ENCODE measurements around the gene MARK3.

The MARK3 gene

GRCh38 chr14:103548463-103549351 lies 163.5 kb downstream of the MARK3 start:
- Histone ChIP-seq H3K4me1 (peaks cover 99% of the 10 kb centered on the region), H3K4me2 (peak overlapping the region; percentile 91), H4K20me1 (peaks cover 26% of the 10 kb centered on the region), H3K27me3 (no peaks in the 10 kb centered on the region), H3K9me3 (no peaks in the 10 kb centered on the region), H3K9ac (no peak overlapping the region), H3K27ac (peak overlapping the region; percentile 90), H3K4me3 (no peak overlapping the region; the same call in 1 of the 2 replicates), H3K36me3 (no peaks in the 10 kb centered on the region)
- TF ChIP-seq Cebpa-rat (IDR thresholded peaks at IDR 0.05): no peak

GRCh38 chr14:103549361-103550311 lies 164.4 kb downstream of the MARK3 start:
- peak overlapping the region; percentile 51 for H3K4me3 ChIP-seq
- TF ChIP-seq Cebpa-rat (IDR thresholded peaks at IDR 0.05): no peak
- peak overlapping the region; percentile 91 for H3K4me2 ChIP-seq
- no peaks in the 10 kb centered on the region for H3K27me3 ChIP-seq
- H3K9ac ChIP-seq: peak overlapping the region; percentile 73
- H3K36me3 ChIP-seq: peaks cover 3% of the 10 kb centered on the region; the same call in 1 of the 2 replicates
- H3K9me3 ChIP-seq: no peaks in the 10 kb centered on the region
- H3K27ac ChIP-seq: peak overlapping the region; percentile 90
- peaks cover 26% of the 10 kb centered on the region for H4K20me1 ChIP-seq
- H3K4me1 ChIP-seq: peaks cover 92% of the 10 kb centered on the region

DNA sequence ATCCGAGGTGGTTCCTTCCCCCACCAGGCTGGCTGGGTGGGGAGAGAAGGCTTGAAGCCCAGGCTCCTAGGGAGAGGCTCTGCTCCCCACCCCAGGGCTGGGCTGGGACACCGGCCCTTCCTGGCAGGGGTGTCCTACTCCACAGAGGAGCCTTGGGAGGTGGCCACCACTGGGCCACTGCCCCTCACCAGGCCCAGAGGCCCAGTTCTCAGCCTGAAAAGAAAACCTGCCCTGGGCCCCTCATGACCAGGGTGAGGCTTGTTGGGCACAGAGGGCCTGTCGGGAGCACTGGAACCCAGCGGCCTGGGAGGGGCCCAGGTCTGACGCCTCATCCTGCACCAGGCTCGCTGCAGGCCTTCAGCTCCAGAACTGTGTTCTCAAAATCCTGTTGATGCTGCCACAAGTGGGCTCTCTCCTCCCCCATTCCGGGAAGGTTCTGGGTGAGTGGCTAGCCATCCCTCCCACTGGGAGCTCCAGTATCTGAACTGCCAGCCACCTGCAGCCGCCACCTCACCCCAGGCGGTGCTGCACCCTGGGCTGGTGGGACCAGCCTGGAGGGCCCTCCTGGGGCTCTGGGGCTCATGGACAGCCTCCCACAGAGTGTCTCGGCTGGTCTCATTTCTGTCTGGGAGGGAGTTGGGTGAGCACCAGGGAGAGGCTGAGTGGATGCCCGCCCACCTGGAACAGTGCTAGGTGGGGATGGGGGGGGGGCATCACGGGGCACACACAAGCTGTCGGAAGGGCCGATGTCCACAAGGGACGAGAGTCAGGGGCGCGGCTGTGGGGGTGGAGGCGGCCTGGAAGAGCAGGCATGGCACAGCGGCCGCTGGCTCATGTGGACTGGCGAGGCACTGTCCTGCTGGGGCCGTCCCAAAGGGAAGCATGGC lies 165.5 kb downstream of the MARK3 start:
- Histone ChIP-seq H4K20me1 (peaks cover 35% of the 10 kb centered on the region), H3K4me1 (peaks cover 92% of the 10 kb centered on the region), H3K9me3 (no peaks in the 10 kb centered on the region), H3K9ac (peak overlapping the region; percentile 73), H3K4me3 (peak overlapping the region; percentile 51), H3K27me3 (no peaks in the 10 kb centered on the region), H3K27ac (peak overlapping the region; percentile 90), H3K36me3 (peaks cover 8% of the 10 kb centered on the region; the same call in 1 of the 2 replicates), H3K4me2 (peak overlapping the region; percentile 91)
- TF ChIP-seq Cebpa-rat (IDR thresholded peaks at IDR 0.05): no peak

DNA sequence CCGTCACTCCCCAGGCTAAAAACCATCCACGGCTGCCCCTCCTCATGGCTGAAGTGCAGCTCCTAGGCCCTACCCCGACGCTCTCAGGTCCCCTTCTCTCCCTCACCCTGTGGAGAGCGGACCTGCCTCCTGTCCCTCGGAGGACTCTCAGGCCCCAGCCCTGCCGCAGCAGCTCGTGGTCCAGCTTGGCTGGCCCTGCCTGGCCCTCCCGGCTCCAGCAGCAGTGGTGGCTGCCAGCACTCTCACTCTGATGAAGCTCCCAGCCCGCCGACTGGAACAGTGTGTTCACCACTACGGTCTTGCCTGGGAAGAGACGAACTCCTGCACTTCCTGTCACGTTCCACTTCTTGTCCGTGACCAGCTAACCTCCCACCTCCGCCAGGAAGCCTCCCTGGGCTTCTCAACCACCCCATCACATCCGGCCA lies 166.1 kb downstream of the MARK3 start:
- Histone ChIP-seq H3K9ac (peak overlapping the region; percentile 73), H3K36me3 (peaks cover 8% of the 10 kb centered on the region; the same call in 1 of the 2 replicates), H3K4me3 (peak overlapping the region; percentile 51), H3K4me2 (peak overlapping the region; percentile 91), H3K27ac (peak overlapping the region; percentile 90), H3K4me1 (peaks cover 92% of the 10 kb centered on the region), H4K20me1 (peaks cover 42% of the 10 kb centered on the region), H3K9me3 (no peaks in the 10 kb centered on the region), H3K27me3 (no peaks in the 10 kb centered on the region)
- no peak for TF ChIP-seq Cebpa-rat (IDR thresholded peaks at IDR 0.05)

- peak overlapping the region; percentile 90 for H3K27ac ChIP-seq
- H3K4me3 ChIP-seq: no peak overlapping the region
- peak overlapping the region; percentile 91 for H3K4me2 ChIP-seq
Measured at GRCh38 chr14:103552011-103552845, 167.0 kb downstream of the MARK3 start.

GRCh38 chr14:103552846-103553210 lies 167.6 kb downstream of the MARK3 start:
- peak overlapping the region; percentile 90 for H3K27ac ChIP-seq
- TF ChIP-seq Cebpa-rat (IDR thresholded peaks at IDR 0.05): no peak
- H4K20me1 ChIP-seq: peaks cover 48% of the 10 kb centered on the region
- peaks cover 89% of the 10 kb centered on the region for H3K4me1 ChIP-seq
- H3K9me3 ChIP-seq: no peaks in the 10 kb centered on the region
- no peaks in the 10 kb centered on the region for H3K27me3 ChIP-seq
- H3K36me3 ChIP-seq: peaks cover 13% of the 10 kb centered on the region
- peak overlapping the region; percentile 91 for H3K4me2 ChIP-seq
- H3K4me3 ChIP-seq: no peak overlapping the region
- H3K9ac ChIP-seq: no peak overlapping the region

More at GRCh38 chr14:103552011-103552845, 167.0 kb downstream of the MARK3 start:
- Histone ChIP-seq H3K27me3 (no peaks in the 10 kb centered on the region), H4K20me1 (peaks cover 46% of the 10 kb centered on the region), H3K9ac (peak overlapping the region; percentile 73), H3K9me3 (no peaks in the 10 kb centered on the region), H3K36me3 (peaks cover 8% of the 10 kb centered on the region; the same call in 1 of the 2 replicates), H3K4me1 (peaks cover 89% of the 10 kb centered on the region)
- no peak for TF ChIP-seq Cebpa-rat (IDR thresholded peaks at IDR 0.05)
